Fibroblast of lung (primary cell): ENCODE measurements around the gene CHST3. TPM values are rescaled to one million over a fixed set of nuclear protein-coding genes. Genes with fewer than 3 reads are reported as not detected.

Experiments
- DNase-seq, 2 donors: peaks; one replicate each; pipeline versions ENCODE4 v3.0.0 to v3.0.0-alpha.2; 2010; ENCODE audit warnings: low read depth in 2 of 2
- H2AFZ ChIP-seq: 2 replicates; pipeline ENCODE4 v1.5.1; 2012; ENCODE audit warnings: low read length, control low read depth, inconsistent platforms
- H3K27ac ChIP-seq: 2 replicates; pipeline ENCODE4 v1.5.1; 2011; ENCODE audit warnings: low read length, control low read depth; ENCODE audit not compliant: insufficient read depth
- H3K27me3 ChIP-seq: 2 replicates; pipeline ENCODE4 v1.5.1; 2011; ENCODE audit warnings: mild to moderate bottlenecking, low read length; ENCODE audit not compliant: control insufficient read depth, insufficient read depth
- H3K36me3 ChIP-seq: 2 replicates; pipeline ENCODE4 v1.5.1; 2011; ENCODE audit warnings: low read length; ENCODE audit not compliant: control insufficient read depth, insufficient read depth
- H3K4me1 ChIP-seq: 2 replicates; pipeline ENCODE4 v1.5.1; 2011; ENCODE audit warnings: low read length; ENCODE audit not compliant: control insufficient read depth, insufficient read depth; ENCODE audit errors: extremely low read depth
- H3K4me2 ChIP-seq: 2 replicates; pipeline ENCODE4 v1.5.1; 2011; ENCODE audit warnings: low read length, control low read depth; ENCODE audit not compliant: insufficient read depth; ENCODE audit errors: extremely low read depth
- H3K4me3 ChIP-seq, 4 experiments: fragments of 200-600 bp in 1 of 4; sonication (generic) in 1 of 4; replicated peaks in 1 of 4; 2 replicates each; pipeline ENCODE4 v1.5.1; 2011 to 2016; ENCODE audit warnings: low read length in 4 of 4, low read depth in 3 of 4, mild to moderate bottlenecking in 3 of 4, control low read depth in 2 of 4, inconsistent platforms in 1 of 4, mixed read lengths in 1 of 4; ENCODE audit not compliant: insufficient read depth in 1 of 4; ENCODE audit errors: control extremely low read depth in 1 of 4
- H3K79me2 ChIP-seq: 2 replicates; pipeline ENCODE4 v1.5.1; 2012; ENCODE audit warnings: mild to moderate bottlenecking, low read length, inconsistent platforms; ENCODE audit not compliant: control insufficient read depth, insufficient read depth
- H3K9ac ChIP-seq: 2 replicates; pipeline ENCODE4 v1.5.1; 2011; ENCODE audit warnings: mild to moderate bottlenecking, low read length, control low read depth; ENCODE audit not compliant: insufficient read depth
- H3K9me3 ChIP-seq: 2 replicates; pipeline ENCODE4 v1.5.1; 2012; ENCODE audit warnings: low read depth, low read length; ENCODE audit not compliant: control insufficient read depth, insufficient read depth
- H4K20me1 ChIP-seq: 2 replicates; pipeline ENCODE4 v1.5.1; 2011; ENCODE audit warnings: low read length; ENCODE audit not compliant: control insufficient read depth, insufficient read depth; ENCODE audit errors: extremely low read depth
- EZH2 ChIP-seq: IDR thresholded peaks from 2 replicates; pipeline ENCODE4 v1.5.1; 2012; ENCODE audit warnings: low read length, control low read depth, mild to moderate bottlenecking; ENCODE audit errors: missing control alignments
- polyA plus RNA-seq, 2 donors: library from polyadenylated mRNA; depleted of rRNA in 1 of 2; stranded (reverse) in 1 of 2; unstranded in 1 of 2; fragments of >200 nt; gene quantifications; 2 replicates each; pipeline ENCODE4 v1.2.1, GENCODE V29; 2011 to 2012; ENCODE audit warnings: missing spikeins in 1 of 2
- total RNA-seq: library from RNA; depleted of rRNA; stranded (reverse); fragments of >200 nt; gene quantifications from 2 replicates; pipeline ENCODE4 v1.2.1, GENCODE V29; 2014
- TF ChIP-seq, protein P1 (sequence below), 2 donors: IDR thresholded peaks in 1 of 2; conservative IDR thresholded peaks in 1 of 2; 1 replicate in 1 of 2; 2 replicates in 1 of 2; pipeline ENCODE4 v1.5.1; 2011 to 2012; ENCODE audit warnings: low read length in 2 of 2, control low read depth in 1 of 2, inconsistent platforms in 1 of 2, low read depth in 1 of 2, mild to moderate bottlenecking in 1 of 2

Gene CHST3
- total and polyA plus RNA-seq, 2 donors (not counting 1 experiment from before 2014, with no cell fraction given): 9.1 to 29.9 TPM

DNA sequence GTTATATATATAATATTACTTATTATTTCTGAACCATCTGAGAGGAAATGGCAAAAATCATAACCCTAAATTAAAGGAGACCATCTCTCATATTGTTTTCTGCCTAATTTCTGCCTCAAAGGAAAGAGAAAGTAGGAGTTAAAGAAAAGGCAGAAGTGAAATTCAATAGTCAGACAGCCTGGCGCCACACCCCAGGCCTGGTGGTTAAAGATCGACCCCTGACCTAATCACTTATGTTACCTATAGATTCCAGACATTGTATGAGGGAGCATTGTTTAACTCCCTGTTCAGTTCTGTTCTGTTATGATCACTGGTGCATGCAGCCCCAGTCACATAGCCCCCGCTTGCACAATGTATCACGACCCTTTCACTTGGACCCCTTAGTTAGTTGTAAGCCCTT is 24.9 kb upstream of the CHST3 start:
- Histone ChIP-seq H3K4me1 (no peaks in the 10 kb centered on the region), H3K27me3 (peaks cover 4% of the 10 kb centered on the region), H3K9me3 (no peaks in the 10 kb centered on the region), H4K20me1 (no peaks in the 10 kb centered on the region), H3K4me2 (no peak overlapping the region), H2AFZ (no peak overlapping the region), H3K4me3 (no peak overlapping the region), H3K9ac (no peak overlapping the region), H3K36me3 (no peaks in the 10 kb centered on the region), H3K79me2 (no peaks in the 10 kb centered on the region), H3K27ac (no peak overlapping the region)
- DNase-seq: no peak
- TF ChIP-seq, protein P1, sequence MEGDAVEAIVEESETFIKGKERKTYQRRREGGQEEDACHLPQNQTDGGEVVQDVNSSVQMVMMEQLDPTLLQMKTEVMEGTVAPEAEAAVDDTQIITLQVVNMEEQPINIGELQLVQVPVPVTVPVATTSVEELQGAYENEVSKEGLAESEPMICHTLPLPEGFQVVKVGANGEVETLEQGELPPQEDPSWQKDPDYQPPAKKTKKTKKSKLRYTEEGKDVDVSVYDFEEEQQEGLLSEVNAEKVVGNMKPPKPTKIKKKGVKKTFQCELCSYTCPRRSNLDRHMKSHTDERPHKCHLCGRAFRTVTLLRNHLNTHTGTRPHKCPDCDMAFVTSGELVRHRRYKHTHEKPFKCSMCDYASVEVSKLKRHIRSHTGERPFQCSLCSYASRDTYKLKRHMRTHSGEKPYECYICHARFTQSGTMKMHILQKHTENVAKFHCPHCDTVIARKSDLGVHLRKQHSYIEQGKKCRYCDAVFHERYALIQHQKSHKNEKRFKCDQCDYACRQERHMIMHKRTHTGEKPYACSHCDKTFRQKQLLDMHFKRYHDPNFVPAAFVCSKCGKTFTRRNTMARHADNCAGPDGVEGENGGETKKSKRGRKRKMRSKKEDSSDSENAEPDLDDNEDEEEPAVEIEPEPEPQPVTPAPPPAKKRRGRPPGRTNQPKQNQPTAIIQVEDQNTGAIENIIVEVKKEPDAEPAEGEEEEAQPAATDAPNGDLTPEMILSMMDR (conservative IDR thresholded peaks at IDR 0.05 in 1 of 2, IDR thresholded peaks at IDR 0.05 in 1 of 2; ENCODE audit: low read depth in 1 of 2, low read length in 2 of 2): no peak
- no peak for TF ChIP-seq EZH2

DNA sequence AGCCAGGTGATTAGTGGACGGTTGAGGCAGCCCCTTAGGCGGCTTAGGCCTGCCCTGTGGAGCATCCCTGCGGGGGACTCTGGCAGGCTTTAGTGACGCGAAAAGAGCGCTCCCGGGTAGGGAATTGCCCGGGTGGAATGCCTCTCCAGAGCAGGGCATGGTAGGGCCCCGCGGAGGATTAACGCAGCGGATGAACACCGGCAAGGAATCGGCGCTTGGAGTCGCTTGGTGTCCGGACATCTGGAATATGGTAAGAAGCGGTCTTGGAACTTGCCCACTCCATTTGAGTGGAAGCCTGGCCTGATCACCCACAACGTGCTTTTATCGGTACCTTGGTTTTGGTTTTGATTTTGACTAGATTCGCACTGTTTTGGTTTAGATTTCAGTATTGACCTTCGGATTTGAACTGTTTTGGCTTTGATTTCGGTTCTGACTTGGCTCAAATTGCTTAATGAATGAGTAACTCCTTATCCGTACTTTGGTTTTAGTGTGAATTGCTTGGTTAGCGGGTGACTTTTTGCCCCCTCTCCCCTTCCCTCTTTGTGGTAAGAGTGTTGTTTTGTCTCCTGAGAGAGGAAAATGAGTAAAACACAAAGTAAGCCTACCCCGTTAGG is 24.2 kb upstream of the CHST3 start:
- H3K9ac ChIP-seq: no peak overlapping the region
- H3K4me1 ChIP-seq: no peaks in the 10 kb centered on the region
- H3K27ac ChIP-seq: no peak overlapping the region
- no peaks in the 10 kb centered on the region for H4K20me1 ChIP-seq
- H3K4me3 ChIP-seq: no peak overlapping the region
- H2AFZ ChIP-seq: no peak overlapping the region
- no peak overlapping the region for H3K4me2 ChIP-seq
- H3K36me3 ChIP-seq: no peaks in the 10 kb centered on the region
- H3K9me3 ChIP-seq: no peaks in the 10 kb centered on the region
- peaks cover 4% of the 10 kb centered on the region for H3K27me3 ChIP-seq
- H3K79me2 ChIP-seq: no peaks in the 10 kb centered on the region
- TF ChIP-seq EZH2: no peak
- TF ChIP-seq, protein P1 (conservative IDR thresholded peaks at IDR 0.05 in 1 of 2, IDR thresholded peaks at IDR 0.05 in 1 of 2; ENCODE audit: low read depth in 1 of 2, low read length in 2 of 2): no peak
- no peak for DNase-seq

DNA sequence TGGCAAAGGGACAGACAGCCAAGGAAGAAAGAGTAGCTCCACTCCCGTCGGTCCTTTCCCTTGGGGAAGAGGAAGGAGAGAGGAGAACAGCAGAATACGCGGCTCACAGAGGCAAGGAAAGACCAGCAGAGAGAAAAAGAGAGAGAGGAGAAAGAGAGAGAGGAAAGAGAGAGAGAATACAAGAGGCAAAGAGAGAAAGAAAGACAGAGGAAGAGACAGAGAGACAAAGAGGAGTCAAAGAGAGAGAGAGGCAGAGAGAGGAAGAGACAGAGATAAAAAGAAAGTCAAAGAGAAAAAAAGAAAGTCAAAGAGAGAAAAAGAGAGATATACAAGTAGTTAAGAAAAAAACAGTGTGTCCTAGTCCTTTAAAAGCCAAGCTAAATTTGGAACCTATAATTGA is 23.4 kb upstream of the CHST3 start:
- H3K36me3 ChIP-seq: no peaks in the 10 kb centered on the region
- H3K27me3 ChIP-seq: peaks cover 4% of the 10 kb centered on the region
- no peaks in the 10 kb centered on the region for H4K20me1 ChIP-seq
- no peak overlapping the region for H3K9ac ChIP-seq
- H3K79me2 ChIP-seq: no peaks in the 10 kb centered on the region
- no peak for DNase-seq
- H3K4me3 ChIP-seq: no peak overlapping the region
- no peak overlapping the region for H3K27ac ChIP-seq
- no peaks in the 10 kb centered on the region for H3K4me1 ChIP-seq
- H3K9me3 ChIP-seq: no peaks in the 10 kb centered on the region
- no peak overlapping the region for H3K4me2 ChIP-seq
- TF ChIP-seq, protein P1 (conservative IDR thresholded peaks at IDR 0.05 in 1 of 2, IDR thresholded peaks at IDR 0.05 in 1 of 2; ENCODE audit: low read depth in 1 of 2, low read length in 2 of 2): no peak
- no peak for TF ChIP-seq EZH2
- H2AFZ ChIP-seq: no peak overlapping the region
